GM23248 (cell line): Measurements from ENCODE around the gene UBE2F. TPM values are rescaled to one million over a fixed set of nuclear protein-coding genes. Genes with fewer than 3 reads are reported as not detected.

Source experiments
- DNase-seq: peaks from one replicate; pipeline ENCODE4 v3.0.0-alpha.2; 2015
- H2AFZ ChIP-seq: fragments of 200-600 bp; sonication (generic); 2 replicates; pipeline ENCODE4 v1.6.1; 2016; ENCODE audit warnings: antibody characterized with exemption
- H3F3A ChIP-seq: fragments of 200-600 bp; sonication (generic); 2 replicates; pipeline ENCODE4 v1.6.1; 2016; ENCODE audit warnings: mild to moderate bottlenecking, antibody characterized with exemption, mixed run types; ENCODE audit not compliant: insufficient read depth
- H3K27ac ChIP-seq: fragments of 200-600 bp; sonication (generic); 2 replicates; pipeline ENCODE4 v1.5.1; 2016; ENCODE audit warnings: mild to moderate bottlenecking
- H3K27me3 ChIP-seq: fragments of 200-600 bp; sonication (generic); replicated peaks from 2 replicates; pipeline ENCODE4 v1.6.1; 2016; ENCODE audit warnings: mild to moderate bottlenecking; ENCODE audit not compliant: insufficient read depth
- H3K36me3 ChIP-seq: fragments of 200-600 bp; sonication (generic); 2 replicates; pipeline ENCODE4 v1.6.1; 2016; ENCODE audit warnings: low read depth, mild to moderate bottlenecking
- H3K4me1 ChIP-seq: fragments of 200-600 bp; sonication (generic); 2 replicates; pipeline ENCODE4 v1.6.1; 2016; ENCODE audit warnings: mild to moderate bottlenecking; ENCODE audit not compliant: insufficient read depth
- H3K4me2 ChIP-seq: fragments of 200-600 bp; sonication (generic); one replicate; pipeline ENCODE4 v1.6.1; 2016; ENCODE audit warnings: mild to moderate bottlenecking; ENCODE audit not compliant: unreplicated experiment
- H3K4me3 ChIP-seq: fragments of 200-600 bp; sonication (generic); 2 replicates; pipeline ENCODE4 v1.5.1; 2016; ENCODE audit warnings: mild to moderate bottlenecking
- H3K79me2 ChIP-seq: fragments of 200-600 bp; sonication (generic); 2 replicates; pipeline ENCODE4 v1.6.1; 2016; ENCODE audit warnings: mild to moderate bottlenecking; ENCODE audit not compliant: insufficient read depth
- H3K9ac ChIP-seq: fragments of 200-600 bp; sonication (generic); 2 replicates; pipeline ENCODE4 v1.6.1; 2016; ENCODE audit warnings: mild to moderate bottlenecking
- H3K9me2 ChIP-seq: fragments of 200-600 bp; sonication (generic); 2 replicates; pipeline ENCODE4 v1.6.1; 2016; ENCODE audit warnings: mixed run types, mild to moderate bottlenecking, moderate library complexity; ENCODE audit not compliant: insufficient read depth
- H3K9me3 ChIP-seq: fragments of 200-600 bp; sonication (generic); one replicate; pipeline ENCODE4 v1.6.1; 2017; ENCODE audit warnings: low read depth
- H4K20me1 ChIP-seq: fragments of 200-600 bp; sonication (generic); 2 replicates; pipeline ENCODE4 v1.6.0; 2016; ENCODE audit not compliant: insufficient read depth
- EZH2 ChIP-seq: fragments of 200-600 bp; sonication (generic); IDR thresholded peaks from 2 replicates; pipeline ENCODE4 v1.6.1; 2018; ENCODE audit warnings: antibody characterized with exemption, mild to moderate bottlenecking; ENCODE audit not compliant: insufficient read depth, poor library complexity, severe bottlenecking
- EZH2phosphoT487 ChIP-seq: fragments of 200-600 bp; sonication (generic); IDR thresholded peaks from 2 replicates; pipeline ENCODE4 v1.6.1; 2018; ENCODE audit warnings: antibody characterized with exemption, moderate library complexity, mild to moderate bottlenecking, low read depth; ENCODE audit not compliant: insufficient read depth
- WGBS, 2 experiments: methylation state at CpG; one replicate each; pipeline ENCODE4 v1.1.6; 2015 to 2017; ENCODE audit warnings: low lambda C conversion rate in 2 of 2, low coverage in 1 of 2; ENCODE audit errors: missing lambda C conversion rate in 2 of 2; 5-methylcytosine and 5-hydroxymethylcytosine counted together
- in situ Hi-C: fragments of 300-500 bp; cut with MboI; formaldehyde crosslinking; loops from 2 replicates; pipeline ENCODE4 v1.15.0; 2020
- polyA plus RNA-seq: library from polyadenylated mRNA; unstranded; fragments of >200 nt; fragmentation: Nextera tagmentation; extraction: Ambion mirVana; gene quantifications from 2 replicates; pipeline ENCODE4 v1.2.1, GENCODE V29; 2016
- total RNA-seq: library from RNA; depleted of rRNA; stranded (reverse); fragments of >200 nt; shearing (Covaris generic); gene quantifications from 2 replicates; pipeline ENCODE4 v1.2.3, GENCODE V29; 2014

Gene UBE2F
- total and polyA plus RNA-seq, 2 experiments from 2014 or later, result 88.7 to 129 TPM

GRCh38 chr2:238022594-238023157 lies 55.9 kb downstream of the UBE2F start:
- Histone ChIP-seq H4K20me1 (no peaks in the 10 kb centered on the region), H3K36me3 (0 out of 2 replicates have a peak, but pooled peaks cover 6% of the 10 kb centered on the region), H3K4me1 (peaks cover 7% of the 10 kb centered on the region), H3K4me3 (no peak overlapping the region), H3F3A (no peaks in the 10 kb centered on the region; the same call in 1 of the 2 replicates), H3K9me2 (no peaks in the 10 kb centered on the region), H3K79me2 (peaks cover 6% of the 10 kb centered on the region; the same call in 1 of the 2 replicates), H2AFZ (no peak overlapping the region), H3K9ac (no peak overlapping the region), H3K9me3 (no peaks in the 10 kb centered on the region), H3K27me3 (no peaks in the 10 kb centered on the region), H3K4me2 (no peak overlapping the region), H3K27ac (no peak overlapping the region)
- in situ Hi-C loops, result no loop called here
- WGBS, 2 experiments, result 97% methylated on average over 5 of the region's 5 CpGs
- DNase-seq, result no peak
- TF ChIP-seq EZH2phosphoT487, result no peak
- TF ChIP-seq EZH2, result no peak

- H3K9me2 ChIP-seq, result no peaks in the 10 kb centered on the region
- H3K9me3 ChIP-seq, result no peaks in the 10 kb centered on the region
- no peak for TF ChIP-seq EZH2
- TF ChIP-seq EZH2phosphoT487, result no peak
- H3K27me3 ChIP-seq, result no peaks in the 10 kb centered on the region
- no peak for DNase-seq
- H3K9ac ChIP-seq, result no peak overlapping the region
- no peaks in the 10 kb centered on the region; the same call in 1 of the 2 replicates for H3F3A ChIP-seq
- no peak overlapping the region for H3K4me2 ChIP-seq
- H3K79me2 ChIP-seq, result peaks cover 6% of the 10 kb centered on the region; the same call in 1 of the 2 replicates
- H3K36me3 ChIP-seq, result 0 out of 2 replicates have a peak, but pooled peaks cover 6% of the 10 kb centered on the region
- WGBS, 2 experiments, result 97 to 98% methylated on average over 2 of the region's 2 CpGs
- H3K4me3 ChIP-seq, result no peak overlapping the region
- in situ Hi-C loops, result no loop called here
- no peaks in the 10 kb centered on the region for H4K20me1 ChIP-seq
- peaks cover 7% of the 10 kb centered on the region for H3K4me1 ChIP-seq
- H3K27ac ChIP-seq, result no peak overlapping the region
- no peak overlapping the region for H2AFZ ChIP-seq
Measured at GRCh38 chr2:238023608-238024007, 56.8 kb downstream of the UBE2F start.

GRCh38 chr2:238024986-238025385 lies 58.2 kb downstream of the UBE2F start:
- Histone ChIP-seq H3K27me3 (no peaks in the 10 kb centered on the region), H3K27ac (no peak overlapping the region), H3K9ac (no peak overlapping the region), H3K4me3 (no peak overlapping the region), H3K79me2 (peaks cover 6% of the 10 kb centered on the region; the same call in 1 of the 2 replicates), H2AFZ (no peak overlapping the region), H3K4me2 (no peak overlapping the region), H3K9me3 (no peaks in the 10 kb centered on the region), H3K9me2 (no peaks in the 10 kb centered on the region), H4K20me1 (no peaks in the 10 kb centered on the region), H3F3A (no peaks in the 10 kb centered on the region; the same call in 1 of the 2 replicates), H3K36me3 (0 out of 2 replicates have a peak, but pooled peaks cover 6% of the 10 kb centered on the region), H3K4me1 (peaks cover 4% of the 10 kb centered on the region)
- TF ChIP-seq EZH2 (no peak), EZH2phosphoT487 (no peak)
- 83 to 84% methylated on average over 8 of the region's 8 CpGs for WGBS, 2 experiments
- in situ Hi-C loops, result no loop called here
- peak; percentile 62 for DNase-seq

- Histone ChIP-seq H3K79me2 (peaks cover 6% of the 10 kb centered on the region; the same call in 1 of the 2 replicates), H3K4me1 (no peaks in the 10 kb centered on the region), H2AFZ (no peak overlapping the region), H3K27me3 (no peaks in the 10 kb centered on the region), H3K27ac (no peak overlapping the region), H3K9me2 (no peaks in the 10 kb centered on the region), H3K36me3 (0 out of 2 replicates have a peak, but pooled peaks cover 6% of the 10 kb centered on the region), H3K4me3 (no peak overlapping the region), H4K20me1 (no peaks in the 10 kb centered on the region), H3K9ac (no peak overlapping the region), H3K9me3 (no peaks in the 10 kb centered on the region), H3F3A (no peaks in the 10 kb centered on the region), H3K4me2 (no peak overlapping the region)
- no peak for TF ChIP-seq EZH2phosphoT487
- no peak for TF ChIP-seq EZH2
- 92 to 96% methylated on average over 9 of the region's 9 CpGs for WGBS, 2 experiments
- in situ Hi-C loops, result no loop called here
- DNase-seq, result no peak
Measured at GRCh38 chr2:238025741-238026360, 59.0 kb downstream of the UBE2F start.
